ENCODE measurements around the gene PPFIBP1. TPM values are rescaled to one million over a fixed set of nuclear protein-coding genes. Genes with fewer than 3 reads are reported as not detected.
"Not testable (repeated sequence)": the region's sequence is repeated elsewhere in the genome, so short reads cannot be mapped to it uniquely, and the experiment has no call there.

Gene PPFIBP1
- polyA plus RNA-seq, 4 donors: 4.9 to 29.3 (median 12.7) TPM

DNA sequence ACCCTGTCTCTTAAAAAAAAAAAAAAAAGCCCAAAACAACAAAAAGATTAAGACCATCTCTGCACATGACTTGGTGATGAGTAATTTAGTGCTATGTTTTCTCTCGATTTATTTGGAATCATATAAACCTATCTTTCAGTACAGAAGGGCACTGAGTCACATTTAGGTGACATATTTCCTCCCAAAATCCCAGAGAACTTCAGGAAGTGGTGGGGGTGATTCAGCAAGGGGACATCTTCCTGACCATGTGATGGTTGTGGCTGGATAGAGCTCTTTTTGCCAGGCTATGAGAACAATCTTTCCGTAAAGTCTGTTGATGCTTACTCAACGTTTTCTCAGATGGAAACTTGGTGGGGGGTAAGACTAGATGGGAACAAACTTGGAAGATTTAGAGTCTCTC lies 50.0 kb downstream of the PPFIBP1 start:
- Histone ChIP-seq H3K27me3 (ENCODE audit: control insufficient read depth in 3 of 3, insufficient read depth in 3 of 3, low read length in 3 of 3) (no peaks in the 10 kb centered on the region), H3K27ac (ENCODE audit: low read depth in 1 of 3, low read length in 2 of 3) (peak overlapping the region in 1 of 3 donors; percentile 68), H3K9me3 (ENCODE audit: control insufficient read depth in 2 of 2, insufficient read depth in 1 of 2, low read depth in 1 of 2, low read length in 1 of 2) (no peaks in the 10 kb centered on the region), H3K36me3 (ENCODE audit: control insufficient read depth in 3 of 3, insufficient read depth in 2 of 3, low read depth in 1 of 3, low read length in 3 of 3) (no peaks in the 10 kb centered on the region), H3K4me1 (ENCODE audit: control insufficient read depth in 3 of 3, insufficient read depth in 2 of 3, low read depth in 1 of 3, low read length in 2 of 3) (peaks cover 0 to 2% (median 0%) of the 10 kb centered on the region in 3 donors), H3K4me3 (ENCODE audit: low read depth in 1 of 3, low read length in 3 of 3) (no peak overlapping the region)
- 63 to 85% (median 70%) methylated on average over 3 of the region's 3 CpGs for WGBS, 3 donors
- DNase-seq (no peak), FAIRE-seq (no peak)

DNA sequence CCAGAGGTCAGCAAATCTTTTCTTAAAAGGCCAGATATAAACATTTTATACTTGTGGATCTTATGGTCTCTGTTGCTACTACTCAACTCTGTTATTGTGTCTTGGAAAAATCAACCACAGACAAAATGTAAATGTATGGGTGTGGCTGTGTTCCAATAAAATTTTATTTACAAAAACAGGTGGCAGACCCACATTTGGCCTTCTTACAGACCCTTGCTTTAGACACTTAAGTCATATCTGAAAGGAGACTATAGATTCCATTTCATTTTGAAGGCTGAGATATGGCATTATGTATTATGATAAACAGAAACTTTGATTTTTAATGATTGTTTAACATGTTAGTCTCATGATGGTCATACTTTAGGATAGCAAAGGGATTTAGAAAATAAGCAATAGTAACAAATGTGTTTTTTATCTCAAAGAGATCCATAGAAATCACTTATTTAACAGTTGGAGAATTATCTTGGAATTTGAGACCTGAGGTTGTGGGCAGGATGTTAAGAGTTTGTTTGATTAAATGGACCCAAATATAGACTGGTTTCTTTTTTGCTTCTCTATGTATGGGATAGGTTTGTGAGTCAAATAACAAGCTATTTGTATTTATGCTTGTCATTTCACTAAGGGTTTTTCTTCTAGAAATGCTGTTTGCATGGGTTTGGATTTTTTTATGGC lies 51.2 kb downstream of the PPFIBP1 start:
- Histone ChIP-seq H3K36me3 (ENCODE audit: control insufficient read depth in 3 of 3, insufficient read depth in 2 of 3, low read depth in 1 of 3, low read length in 3 of 3) (no peaks in the 10 kb centered on the region), H3K4me1 (ENCODE audit: control insufficient read depth in 3 of 3, insufficient read depth in 2 of 3, low read depth in 1 of 3, low read length in 2 of 3) (peaks cover 0 to 2% (median 0%) of the 10 kb centered on the region in 3 donors), H3K27ac (ENCODE audit: low read depth in 1 of 3, low read length in 2 of 3) (no peak overlapping the region), H3K4me3 (ENCODE audit: low read depth in 1 of 3, low read length in 3 of 3) (no peak overlapping the region), H3K27me3 (ENCODE audit: control insufficient read depth in 3 of 3, insufficient read depth in 3 of 3, low read length in 3 of 3) (no peaks in the 10 kb centered on the region), H3K9me3 (ENCODE audit: control insufficient read depth in 2 of 2, insufficient read depth in 1 of 2, low read depth in 1 of 2, low read length in 1 of 2) (no peaks in the 10 kb centered on the region)
- DNase-seq (no peak), FAIRE-seq (no peak)

DNA sequence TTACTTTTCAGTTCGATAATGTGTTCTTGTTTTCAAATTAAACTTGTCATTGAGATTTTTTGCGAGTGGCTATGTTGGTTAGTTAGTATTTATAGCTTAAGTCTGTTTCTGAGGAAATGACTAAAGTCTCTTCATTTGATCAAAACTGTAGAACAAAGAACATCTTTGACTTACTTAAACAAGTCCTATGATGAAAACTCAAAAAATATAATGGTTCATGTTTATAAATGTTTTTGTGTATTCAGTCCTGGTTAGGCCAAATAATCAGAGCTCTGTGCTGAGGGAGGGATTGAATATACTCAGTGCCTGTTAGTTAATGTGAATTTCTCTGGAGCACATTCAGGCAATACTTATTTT lies 51.7 kb downstream of the PPFIBP1 start:
- Histone ChIP-seq H3K4me1 (ENCODE audit: control insufficient read depth in 3 of 3, insufficient read depth in 2 of 3, low read depth in 1 of 3, low read length in 2 of 3) (peaks cover 0 to 2% (median 0%) of the 10 kb centered on the region in 3 donors), H3K36me3 (ENCODE audit: control insufficient read depth in 3 of 3, insufficient read depth in 2 of 3, low read depth in 1 of 3, low read length in 3 of 3) (no peaks in the 10 kb centered on the region), H3K27me3 (ENCODE audit: control insufficient read depth in 3 of 3, insufficient read depth in 3 of 3, low read length in 3 of 3) (no peaks in the 10 kb centered on the region), H3K4me3 (ENCODE audit: low read depth in 1 of 3, low read length in 3 of 3) (no peak overlapping the region), H3K9me3 (ENCODE audit: control insufficient read depth in 2 of 2, insufficient read depth in 1 of 2, low read depth in 1 of 2, low read length in 1 of 2) (no peaks in the 10 kb centered on the region), H3K27ac (ENCODE audit: low read depth in 1 of 3, low read length in 2 of 3) (no peak overlapping the region)
- no peak for FAIRE-seq
- 63 to 88% (median 82%) methylated on average over 2 of the region's 2 CpGs for WGBS, 3 donors
- DNase-seq: no peak

DNA sequence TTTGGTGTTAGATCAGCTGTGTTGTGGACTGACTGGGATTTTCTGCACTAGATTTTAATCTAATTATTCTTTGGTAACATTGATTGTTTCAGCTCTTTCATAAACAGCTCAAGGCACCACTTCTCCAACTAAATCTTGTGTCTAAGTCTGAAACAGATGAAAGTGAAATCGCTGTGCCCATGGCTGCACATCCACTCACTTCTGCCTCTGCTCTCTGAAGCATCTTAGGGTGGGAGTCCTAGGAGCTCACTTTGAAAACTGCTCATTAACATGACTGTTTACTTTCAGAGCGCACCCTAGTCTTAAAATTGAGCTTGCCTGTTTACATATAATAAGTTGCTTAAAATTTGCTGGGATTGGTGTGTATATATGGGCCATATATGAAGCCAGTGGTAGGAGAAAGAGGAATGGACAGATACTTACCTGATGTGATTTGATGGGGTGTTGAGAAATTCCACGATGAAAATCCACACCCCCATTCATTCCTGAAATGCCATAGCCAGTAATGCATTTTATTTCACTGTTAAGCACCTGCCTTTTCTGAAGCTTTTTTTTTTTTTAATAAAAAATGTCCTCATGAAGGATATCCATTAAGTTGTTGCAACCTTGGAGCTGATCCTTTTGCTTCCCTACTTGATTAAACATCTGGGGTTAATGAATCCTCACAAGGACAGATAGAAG lies 52.8 kb downstream of the PPFIBP1 start:
- Histone ChIP-seq H3K27ac (ENCODE audit: low read depth in 1 of 3, low read length in 2 of 3) (no peak overlapping the region), H3K36me3 (ENCODE audit: control insufficient read depth in 3 of 3, insufficient read depth in 2 of 3, low read depth in 1 of 3, low read length in 3 of 3) (no peaks in the 10 kb centered on the region), H3K9me3 (ENCODE audit: control insufficient read depth in 2 of 2, insufficient read depth in 1 of 2, low read depth in 1 of 2, low read length in 1 of 2) (no peaks in the 10 kb centered on the region), H3K27me3 (ENCODE audit: control insufficient read depth in 3 of 3, insufficient read depth in 3 of 3, low read length in 3 of 3) (no peaks in the 10 kb centered on the region), H3K4me3 (ENCODE audit: low read depth in 1 of 3, low read length in 3 of 3) (no peak overlapping the region), H3K4me1 (ENCODE audit: control insufficient read depth in 3 of 3, insufficient read depth in 2 of 3, low read depth in 1 of 3, low read length in 2 of 3) (peaks cover 0 to 2% (median 0%) of the 10 kb centered on the region in 3 donors)
- no peak for FAIRE-seq
- DNase-seq: no peak
- WGBS, 3 donors: 87 to 91% (median 89%) methylated on average over 3 of the region's 3 CpGs

DNA sequence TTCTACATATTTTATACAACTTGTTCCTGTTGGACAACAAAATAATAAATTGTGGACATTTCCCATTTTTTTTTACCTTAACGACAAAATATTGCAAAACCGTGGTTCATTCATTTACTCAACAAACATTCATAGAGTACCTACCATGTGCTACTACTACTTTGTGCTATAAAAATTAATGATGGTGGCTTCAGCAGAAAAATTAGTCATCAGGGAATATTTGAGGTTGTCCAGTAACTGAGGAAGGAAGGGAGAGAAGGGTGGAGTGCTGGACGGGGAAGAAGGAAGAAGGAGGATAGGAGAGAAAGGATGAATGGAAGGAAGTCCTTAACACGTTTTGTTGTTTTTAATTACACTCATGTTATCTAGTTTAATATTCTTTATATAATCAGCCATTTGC lies 53.7 kb downstream of the PPFIBP1 start:
- no peaks in the 10 kb centered on the region for H3K27me3 ChIP-seq (ENCODE audit: control insufficient read depth in 3 of 3, insufficient read depth in 3 of 3, low read length in 3 of 3)
- H3K36me3 ChIP-seq (ENCODE audit: control insufficient read depth in 3 of 3, insufficient read depth in 2 of 3, low read depth in 1 of 3, low read length in 3 of 3): no peaks in the 10 kb centered on the region
- H3K4me3 ChIP-seq (ENCODE audit: low read depth in 1 of 3, low read length in 3 of 3): no peak overlapping the region
- DNase-seq: no peak
- H3K4me1 ChIP-seq (ENCODE audit: control insufficient read depth in 3 of 3, insufficient read depth in 2 of 3, low read depth in 1 of 3, low read length in 2 of 3): peaks cover 0 to 2% (median 0%) of the 10 kb centered on the region in 3 donors
- H3K27ac ChIP-seq (ENCODE audit: low read depth in 1 of 3, low read length in 2 of 3): no peak overlapping the region
- FAIRE-seq: no peak
- H3K9me3 ChIP-seq (ENCODE audit: control insufficient read depth in 2 of 2, insufficient read depth in 1 of 2, low read depth in 1 of 2, low read length in 1 of 2): no peaks in the 10 kb centered on the region
- 82 to 85% (median 82%) methylated on average over 4 of the region's 4 CpGs for WGBS, 3 donors

DNA sequence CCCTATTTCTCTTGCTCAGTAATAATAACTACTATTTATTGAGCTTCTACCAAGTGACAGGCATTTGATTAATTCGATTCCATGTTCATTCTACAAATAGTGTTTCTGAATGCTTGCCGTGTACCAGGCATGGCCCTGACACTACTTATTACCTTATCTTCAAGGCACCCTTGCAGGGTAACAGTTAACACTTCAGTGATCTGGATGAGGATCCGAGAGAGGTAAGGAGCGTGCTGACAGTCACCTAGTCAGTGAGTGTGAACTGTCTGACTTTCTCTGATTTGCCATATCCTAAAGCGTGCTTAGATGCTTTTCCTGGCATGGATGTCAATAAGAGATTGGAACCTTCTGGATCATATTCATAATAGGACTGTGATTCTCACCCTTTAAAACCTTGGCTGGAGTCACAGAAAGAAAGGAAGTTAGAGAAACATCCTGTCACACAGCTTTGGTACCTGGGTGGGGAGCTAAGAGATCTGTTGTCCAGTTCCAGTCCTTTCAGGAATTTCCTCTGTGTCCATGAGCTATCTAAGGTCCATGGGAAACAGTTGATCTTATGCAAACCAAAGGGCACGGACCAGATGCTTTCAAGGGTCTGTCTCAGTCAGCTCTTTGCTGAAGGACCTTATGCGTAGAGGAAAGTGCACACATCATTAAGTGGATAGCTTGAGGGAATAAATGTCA lies 54.8 kb downstream of the PPFIBP1 start:
- H3K27ac ChIP-seq (ENCODE audit: low read depth in 1 of 3, low read length in 2 of 3): no peak overlapping the region
- peaks cover 0 to under 1% (median 0%) of the 10 kb centered on the region in 3 donors for H3K36me3 ChIP-seq (ENCODE audit: control insufficient read depth in 3 of 3, insufficient read depth in 2 of 3, low read depth in 1 of 3, low read length in 3 of 3)
- DNase-seq (no peak), FAIRE-seq (no peak)
- no peaks in the 10 kb centered on the region for H3K27me3 ChIP-seq (ENCODE audit: control insufficient read depth in 3 of 3, insufficient read depth in 3 of 3, low read length in 3 of 3)
- H3K4me1 ChIP-seq (ENCODE audit: control insufficient read depth in 3 of 3, insufficient read depth in 2 of 3, low read depth in 1 of 3, low read length in 2 of 3): no peaks in the 10 kb centered on the region
- H3K9me3 ChIP-seq (ENCODE audit: control insufficient read depth in 2 of 2, insufficient read depth in 1 of 2, low read depth in 1 of 2, low read length in 1 of 2): peaks cover 0 to under 1% of the 10 kb centered on the region in 2 donors
- no peak overlapping the region for H3K4me3 ChIP-seq (ENCODE audit: low read depth in 1 of 3, low read length in 3 of 3)
- WGBS, 3 donors: 78 to 93% (median 81%) methylated on average over 7 of the region's 7 CpGs

DNA sequence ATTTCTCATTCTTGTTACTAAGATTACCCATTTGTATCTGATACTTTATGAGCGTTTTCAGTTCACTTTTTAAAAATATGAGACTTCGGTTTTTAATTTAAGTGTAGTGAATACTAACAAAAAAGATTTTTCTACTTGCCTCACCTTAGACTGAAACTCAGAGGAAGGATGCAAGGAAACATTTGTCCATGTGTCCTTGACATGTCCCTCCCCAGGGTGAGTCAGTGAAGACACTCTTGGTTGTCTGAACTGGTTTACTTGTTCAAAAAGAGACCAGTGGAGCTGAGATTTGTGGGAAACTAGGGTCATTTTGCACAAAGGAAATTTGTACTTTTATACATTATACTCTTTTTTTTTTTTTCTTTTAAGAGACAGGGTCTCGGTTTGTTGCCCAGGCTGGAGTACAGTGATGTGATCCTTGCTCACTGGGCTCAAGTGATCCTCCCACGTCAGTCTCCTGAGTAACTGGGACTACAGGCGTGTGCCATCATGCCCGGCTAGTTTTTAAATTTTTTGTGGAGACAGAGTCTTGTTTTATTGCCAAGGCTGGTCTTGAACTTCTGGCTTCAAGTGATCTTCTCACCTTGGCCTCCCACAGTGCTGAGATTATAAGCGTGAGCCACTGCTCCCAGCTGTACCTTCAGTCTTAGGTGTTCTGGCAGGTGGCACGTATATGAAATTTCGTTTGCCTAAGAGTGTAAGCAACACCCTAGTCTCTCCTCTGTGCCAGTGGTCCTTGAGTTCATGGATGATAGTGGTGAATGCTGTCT lies 56.7 kb downstream of the PPFIBP1 start:
- 88 to 91% (median 89%) methylated on average over 9 of the region's 9 CpGs for WGBS, 3 donors
- FAIRE-seq (no peak), DNase-seq (no peak)
- Histone ChIP-seq H3K36me3 (ENCODE audit: control insufficient read depth in 3 of 3, insufficient read depth in 2 of 3, low read depth in 1 of 3, low read length in 3 of 3) (peaks cover 0 to 5% (median 0%) of the 10 kb centered on the region in 3 donors), H3K4me3 (ENCODE audit: low read depth in 1 of 3, low read length in 3 of 3) (no peak overlapping the region), H3K27ac (ENCODE audit: low read depth in 1 of 3, low read length in 2 of 3) (no peak overlapping the region), H3K27me3 (ENCODE audit: control insufficient read depth in 3 of 3, insufficient read depth in 3 of 3, low read length in 3 of 3) (no peaks in the 10 kb centered on the region), H3K4me1 (ENCODE audit: control insufficient read depth in 3 of 3, insufficient read depth in 2 of 3, low read depth in 1 of 3, low read length in 2 of 3) (no peaks in the 10 kb centered on the region), H3K9me3 (ENCODE audit: control insufficient read depth in 2 of 2, insufficient read depth in 1 of 2, low read depth in 1 of 2, low read length in 1 of 2) (peaks cover 0 to 5% of the 10 kb centered on the region in 2 donors)

DNA sequence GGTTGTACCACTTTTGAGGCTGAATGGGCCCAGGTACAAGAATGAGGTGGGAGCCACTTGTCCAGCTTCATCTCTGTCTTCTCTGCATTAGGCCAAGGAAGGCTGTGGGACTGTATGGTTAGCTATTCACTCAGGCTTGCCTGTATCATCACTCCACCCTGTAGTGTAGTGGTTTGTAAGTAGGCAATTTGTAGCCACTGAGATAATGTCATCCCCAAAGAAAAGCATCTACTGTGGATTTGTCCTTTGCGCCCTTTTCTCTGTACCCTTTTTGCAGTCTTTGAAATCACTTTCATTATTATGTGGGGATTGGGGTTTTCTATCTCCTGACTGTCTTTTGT lies 57.3 kb downstream of the PPFIBP1 start:
- H3K4me3 ChIP-seq (ENCODE audit: low read depth in 1 of 3, low read length in 3 of 3); FAIRE-seq: not testable (repeated sequence)
- WGBS, 3 donors: 83 to 100% (median 92%) methylated on average over 1 of the region's 1 CpG

More for the DNA sequence above, 57.3 kb downstream of the PPFIBP1 start:
- not testable (repeated sequence) for H3K27me3 ChIP-seq (ENCODE audit: control insufficient read depth in 3 of 3, insufficient read depth in 3 of 3, low read length in 3 of 3); H3K27ac ChIP-seq (ENCODE audit: low read depth in 1 of 3, low read length in 2 of 3); H3K36me3 ChIP-seq (ENCODE audit: control insufficient read depth in 3 of 3, insufficient read depth in 2 of 3, low read depth in 1 of 3, low read length in 3 of 3); DNase-seq; H3K9me3 ChIP-seq (ENCODE audit: control insufficient read depth in 2 of 2, insufficient read depth in 1 of 2, low read depth in 1 of 2, low read length in 1 of 2); H3K4me1 ChIP-seq (ENCODE audit: control insufficient read depth in 3 of 3, insufficient read depth in 2 of 3, low read depth in 1 of 3, low read length in 2 of 3)

All from small intestine (tissue), 7 donors.